Breast epithelium (tissue), 3 donors: ENCODE measurements around the gene ARHGAP8.

Experiments
- POLR2A ChIP-seq: fragments of 450-650 bp; IDR thresholded peaks from one replicate; pipeline ENCODE4 v1.6.1; 2016; ENCODE audit warnings: antibody characterized with exemption, mild to moderate bottlenecking, moderate library complexity
- TF ChIP-seq, protein P1 (sequence below), 3 donors: fragments of 450-650 bp; IDR thresholded peaks; one replicate each; pipeline ENCODE4 v1.5.1; 2016 to 2017; ENCODE audit warnings: antibody characterized with exemption in 3 of 3, mild to moderate bottlenecking in 3 of 3, moderate library complexity in 3 of 3

DNA sequence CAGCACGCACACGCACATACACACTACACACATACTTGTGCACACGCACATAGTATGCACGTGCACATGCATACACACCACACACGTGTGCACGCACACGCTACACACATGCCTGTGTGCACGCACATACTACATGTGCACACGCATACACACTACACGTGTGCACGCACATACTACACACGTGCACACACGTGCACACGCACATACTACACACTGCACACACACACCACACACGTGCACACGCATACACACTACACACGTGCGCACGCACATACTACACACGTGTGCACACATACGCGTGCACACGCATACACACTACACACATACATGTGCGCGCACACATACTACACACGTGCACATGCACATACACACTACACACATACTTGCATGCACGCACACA is 19.7 kb upstream of the ARHGAP8 start:
- TF ChIP-seq, protein P1, sequence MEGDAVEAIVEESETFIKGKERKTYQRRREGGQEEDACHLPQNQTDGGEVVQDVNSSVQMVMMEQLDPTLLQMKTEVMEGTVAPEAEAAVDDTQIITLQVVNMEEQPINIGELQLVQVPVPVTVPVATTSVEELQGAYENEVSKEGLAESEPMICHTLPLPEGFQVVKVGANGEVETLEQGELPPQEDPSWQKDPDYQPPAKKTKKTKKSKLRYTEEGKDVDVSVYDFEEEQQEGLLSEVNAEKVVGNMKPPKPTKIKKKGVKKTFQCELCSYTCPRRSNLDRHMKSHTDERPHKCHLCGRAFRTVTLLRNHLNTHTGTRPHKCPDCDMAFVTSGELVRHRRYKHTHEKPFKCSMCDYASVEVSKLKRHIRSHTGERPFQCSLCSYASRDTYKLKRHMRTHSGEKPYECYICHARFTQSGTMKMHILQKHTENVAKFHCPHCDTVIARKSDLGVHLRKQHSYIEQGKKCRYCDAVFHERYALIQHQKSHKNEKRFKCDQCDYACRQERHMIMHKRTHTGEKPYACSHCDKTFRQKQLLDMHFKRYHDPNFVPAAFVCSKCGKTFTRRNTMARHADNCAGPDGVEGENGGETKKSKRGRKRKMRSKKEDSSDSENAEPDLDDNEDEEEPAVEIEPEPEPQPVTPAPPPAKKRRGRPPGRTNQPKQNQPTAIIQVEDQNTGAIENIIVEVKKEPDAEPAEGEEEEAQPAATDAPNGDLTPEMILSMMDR (IDR thresholded peaks at IDR 0.05) = no peak
- TF ChIP-seq POLR2A = no peak
